Hepatocyte (in vitro differentiated cells): Measurements from ENCODE around the gene COQ10A.

Experiments used
- CTCF ChIP-seq: fragments of 200-600 bp; sonication (generic); IDR thresholded peaks from 2 replicates; pipeline ENCODE4 v1.5.1; 2016; ENCODE audit warnings: antibody characterized with exemption, mild to moderate bottlenecking; ENCODE audit not compliant: poor library complexity
- EZH2 ChIP-seq: fragments of 200-600 bp; sonication (generic); IDR thresholded peaks from 2 replicates; pipeline ENCODE4 v1.6.1; 2016; ENCODE audit warnings: antibody characterized with exemption, mild to moderate bottlenecking, borderline replicate concordance
- EZH2phosphoT487 ChIP-seq: fragments of 200-600 bp; sonication (generic); IDR thresholded peaks from one replicate; pipeline ENCODE4 v1.6.1; 2018; ENCODE audit warnings: antibody characterized with exemption, mild to moderate bottlenecking, low read depth, moderate library complexity; ENCODE audit not compliant: unreplicated experiment, severe bottlenecking

DNA sequence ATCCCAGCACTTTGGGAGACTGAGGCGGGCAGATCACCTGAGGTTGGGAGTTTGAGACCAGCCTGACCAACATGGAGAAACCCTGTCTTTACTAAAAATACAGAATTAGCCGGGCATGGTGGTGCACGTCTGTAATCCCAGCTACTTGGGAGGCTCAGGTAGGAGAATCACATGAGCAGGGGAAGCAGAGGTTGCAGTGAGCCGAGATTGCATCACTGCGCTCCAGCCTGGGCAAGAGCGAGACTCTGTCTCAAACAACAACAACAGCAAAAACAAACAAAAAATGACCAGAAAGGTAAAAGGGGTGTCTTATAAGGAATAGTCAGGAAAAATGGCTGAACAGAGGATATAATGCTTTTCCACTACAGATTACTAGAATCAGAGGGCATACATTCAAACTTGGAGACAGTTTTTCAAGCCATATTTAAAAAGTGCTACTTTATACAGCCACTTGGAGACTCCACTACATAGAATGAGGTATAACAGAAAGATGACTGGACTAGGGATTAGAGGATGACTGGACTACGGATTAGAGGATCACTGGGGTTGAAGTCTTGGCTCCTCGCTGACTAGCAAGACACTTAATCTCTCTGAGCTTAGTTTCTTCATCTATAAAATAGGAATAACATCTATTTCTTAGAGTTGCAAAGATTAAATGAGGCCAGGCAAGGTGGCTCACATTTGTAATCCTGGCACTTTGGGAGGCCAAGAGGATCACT, 38.3 kb downstream of the COQ10A start:
- TF ChIP-seq CTCF: no peak
- TF ChIP-seq EZH2phosphoT487: no peak
- TF ChIP-seq EZH2: no peak
